HG02610 (cell line): ENCODE results near the gene TTC7B.

Experiments
- ATAC-seq: cut with Tn5 transposase; IDR thresholded peaks from one replicate; pipeline ENCODE4 v1.9.1; 2021; ENCODE audit warnings: mild to moderate bottlenecking, moderate library complexity; ENCODE audit not compliant: unreplicated experiment

Gene TTC7B

DNA sequence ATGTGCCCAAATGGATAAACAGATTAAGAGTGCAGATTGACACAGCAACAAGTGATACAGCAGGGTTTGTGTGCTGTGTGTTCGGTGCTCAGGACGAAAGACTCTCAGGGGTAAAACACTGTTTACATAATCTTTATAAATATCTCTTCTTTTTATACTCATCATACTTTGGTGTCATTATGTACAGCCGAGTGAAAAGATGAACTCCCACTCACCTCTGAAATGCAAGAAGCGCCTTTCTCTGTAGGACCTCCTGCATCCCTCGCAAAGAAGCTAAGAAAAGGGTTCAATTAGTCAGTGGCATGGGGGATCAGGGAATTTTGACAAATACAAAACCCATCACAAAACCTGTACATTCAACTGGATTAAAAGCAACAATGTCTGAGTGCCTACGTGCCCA, 163.6 kb downstream of the TTC7B start:
- no peak for ATAC-seq

DNA sequence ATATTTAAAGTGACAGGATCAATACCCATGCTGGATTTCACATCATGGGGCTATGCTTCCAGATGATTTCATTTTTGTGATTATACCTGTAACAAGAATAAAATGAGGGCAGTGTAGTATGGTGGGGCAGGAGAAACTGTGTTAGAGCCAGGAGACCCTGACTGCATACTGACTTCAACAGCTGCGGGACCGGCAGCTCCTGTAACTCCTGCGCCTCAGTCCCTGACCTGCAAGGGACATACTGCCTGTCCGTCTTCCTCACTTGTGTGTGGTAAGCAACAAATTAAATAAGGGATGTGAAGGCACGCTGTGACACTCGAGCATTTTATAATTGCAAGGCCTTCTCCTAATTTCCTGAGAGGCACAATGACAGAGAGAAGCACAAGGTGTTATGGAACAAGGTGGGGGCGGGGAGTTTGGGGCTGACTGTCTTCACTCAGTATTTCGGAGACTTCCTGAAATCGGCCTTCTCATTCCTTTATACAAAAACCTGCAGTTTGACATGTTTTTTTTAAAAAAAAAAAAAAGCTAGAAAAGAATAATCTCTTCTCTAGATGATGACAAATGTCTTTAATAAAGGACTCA, 164.2 kb downstream of the TTC7B start:
- ATAC-seq = no peak

DNA sequence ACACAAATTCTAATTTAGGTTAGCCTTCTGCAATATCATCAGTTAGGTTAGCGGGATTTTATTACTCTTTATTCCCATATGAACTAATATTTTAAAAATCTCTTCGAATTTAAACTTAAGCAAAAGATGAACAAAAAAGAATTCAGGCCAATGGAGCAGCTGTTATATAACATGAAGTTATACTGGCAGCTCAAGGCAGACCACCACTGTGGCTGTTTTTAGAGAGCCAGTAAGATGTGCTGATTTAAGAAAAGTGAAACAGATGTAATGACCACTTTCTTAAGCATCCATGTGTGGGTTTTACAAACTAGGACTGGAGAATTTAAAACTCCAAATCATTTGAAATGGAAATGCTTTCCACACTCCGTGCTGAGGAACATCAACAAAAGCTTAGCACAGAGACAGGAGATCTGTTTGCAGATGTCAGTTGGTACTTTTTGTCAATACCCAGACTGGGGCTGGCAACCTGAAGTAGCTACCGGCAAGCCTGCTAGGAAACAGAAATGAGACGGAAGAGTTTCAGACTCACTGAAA, 164.9 kb downstream of the TTC7B start:
- ATAC-seq = no peak

DNA sequence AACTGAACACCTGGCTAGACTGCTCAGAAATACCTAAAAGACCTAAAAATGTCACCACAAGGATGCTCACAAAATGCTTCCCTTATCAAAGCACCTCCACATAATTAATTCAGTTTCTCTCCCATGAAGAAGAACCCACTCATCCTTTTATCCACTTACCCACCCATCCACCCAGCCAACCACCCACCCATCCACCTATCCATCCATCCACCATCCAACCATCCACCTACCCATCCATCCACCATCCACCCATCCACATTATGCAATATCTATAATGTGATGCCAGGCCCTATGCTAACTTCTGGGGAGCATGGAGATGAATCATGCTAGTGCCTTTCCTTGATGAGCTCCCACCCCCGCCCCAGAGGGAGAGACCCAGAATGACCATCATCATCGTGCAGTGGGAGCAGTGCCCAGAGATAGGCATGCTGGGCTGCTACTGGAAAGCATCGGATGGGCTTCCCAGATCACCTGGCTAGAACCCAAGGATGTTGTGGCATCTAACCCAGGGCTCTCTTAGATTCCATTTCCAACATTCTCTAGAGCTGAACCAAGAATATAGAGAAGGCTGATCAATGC, 166.6 kb downstream of the TTC7B start:
- no peak for ATAC-seq

DNA sequence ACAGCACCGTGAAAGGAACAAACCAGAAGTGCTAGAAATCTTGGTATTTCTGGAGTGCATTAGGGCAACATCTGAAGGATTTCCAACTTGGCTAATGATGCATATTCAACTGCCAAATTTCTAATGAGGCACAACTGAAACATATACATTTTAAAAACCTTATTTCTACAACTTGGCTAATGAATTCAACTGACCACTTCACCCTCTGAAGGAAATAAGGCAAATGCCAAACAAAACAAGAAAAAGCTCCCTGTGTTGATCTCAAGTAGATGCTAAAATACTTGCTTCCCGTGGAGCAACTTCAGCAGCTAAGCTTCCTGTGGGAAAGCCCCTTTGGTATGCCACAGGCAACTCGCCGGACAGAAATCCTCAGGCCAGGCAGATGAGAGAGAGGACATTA, 167.1 kb downstream of the TTC7B start:
- no peak for ATAC-seq

DNA sequence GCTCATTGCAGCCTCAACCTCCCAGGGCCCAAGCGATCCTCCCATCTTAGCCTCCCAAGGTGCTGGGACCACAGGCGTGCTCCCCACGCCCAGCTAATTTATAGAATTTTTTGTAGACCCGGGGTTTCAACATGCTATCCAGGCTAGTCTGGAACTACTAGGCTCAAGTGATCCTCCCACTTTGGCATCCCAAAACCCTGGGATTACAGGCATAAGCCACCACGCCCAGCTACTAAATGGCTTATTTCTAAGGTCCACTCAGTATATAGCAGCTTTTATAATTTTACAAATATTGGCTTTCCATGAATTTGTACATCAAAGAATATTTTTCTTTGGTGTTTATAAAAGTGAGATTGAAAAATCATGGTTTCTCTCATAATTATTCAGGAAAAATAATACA, 167.8 kb downstream of the TTC7B start:
- no peak for ATAC-seq

DNA sequence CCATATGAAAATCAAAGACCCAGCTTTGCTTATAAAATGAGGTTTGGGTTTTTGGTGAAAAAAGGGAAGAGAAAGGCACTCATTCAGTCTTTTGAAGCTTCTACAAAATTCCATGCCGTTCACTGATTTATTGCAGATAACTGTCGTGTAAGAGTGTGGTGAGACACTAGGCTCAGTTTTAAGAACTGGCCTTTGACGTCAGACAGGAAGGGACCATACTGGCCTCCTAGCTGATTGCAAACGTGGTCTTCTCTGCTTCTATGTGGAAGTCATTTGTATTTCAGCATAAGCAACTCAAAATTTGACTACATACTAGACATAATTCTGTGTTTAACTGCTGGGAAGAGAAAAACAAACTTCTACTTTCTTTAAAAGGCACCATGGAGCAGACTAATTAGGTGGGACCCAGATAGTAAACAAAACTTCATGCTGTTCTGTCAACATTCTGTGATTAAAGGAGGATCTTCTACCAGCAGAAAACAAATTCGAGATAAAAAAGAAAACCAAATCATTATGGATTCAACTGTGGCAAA, 168.7 kb downstream of the TTC7B start:
- no peak for ATAC-seq

DNA sequence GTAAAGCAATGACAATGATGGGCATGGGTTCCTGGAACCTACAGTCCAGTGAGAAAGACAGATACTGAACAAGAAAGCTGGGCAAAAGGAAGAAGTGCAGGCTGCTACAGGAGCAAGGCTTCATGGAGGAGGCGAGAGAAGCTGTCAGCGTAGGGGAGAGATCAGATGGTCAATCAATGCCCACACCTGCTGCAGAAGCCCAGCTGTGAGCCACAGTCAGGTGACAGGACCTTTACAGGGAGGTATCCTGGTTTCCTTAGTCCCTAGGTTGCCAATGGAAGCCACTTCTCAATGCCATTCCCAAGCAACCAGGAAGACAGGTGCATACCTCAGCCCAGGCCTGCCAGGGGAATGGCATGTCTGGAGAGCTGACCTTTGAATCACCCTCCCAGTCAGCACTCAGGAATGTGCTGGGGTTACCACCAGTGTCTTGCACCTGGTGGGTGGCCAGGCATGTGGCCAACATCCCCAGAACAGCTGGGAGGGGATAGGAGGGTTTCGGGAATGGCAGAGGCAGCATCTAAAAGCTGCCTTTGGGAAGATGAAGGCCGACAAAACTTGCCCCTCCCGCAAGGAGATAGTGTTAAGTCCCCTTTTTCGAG, 170.3 kb downstream of the TTC7B start:
- no peak for ATAC-seq

DNA sequence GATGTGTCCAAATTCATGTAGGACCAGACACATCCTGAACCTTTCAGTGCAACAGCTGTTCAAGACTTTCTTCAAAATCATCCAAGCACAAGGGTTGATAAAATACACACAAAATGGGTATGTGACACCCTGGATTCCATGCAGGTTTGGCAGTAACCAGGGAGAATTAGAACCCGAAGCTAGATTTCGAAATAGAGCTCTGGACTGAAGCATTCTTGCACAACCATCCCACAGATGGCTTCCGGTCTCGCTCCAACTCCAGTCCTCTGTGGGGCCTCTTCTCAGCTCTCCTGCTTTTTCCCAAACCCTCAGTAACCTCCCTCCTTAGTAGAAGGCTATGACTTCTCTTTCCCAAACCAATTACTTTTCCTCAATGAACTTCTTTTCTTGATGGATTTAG, 171.3 kb downstream of the TTC7B start:
- ATAC-seq = no peak

DNA sequence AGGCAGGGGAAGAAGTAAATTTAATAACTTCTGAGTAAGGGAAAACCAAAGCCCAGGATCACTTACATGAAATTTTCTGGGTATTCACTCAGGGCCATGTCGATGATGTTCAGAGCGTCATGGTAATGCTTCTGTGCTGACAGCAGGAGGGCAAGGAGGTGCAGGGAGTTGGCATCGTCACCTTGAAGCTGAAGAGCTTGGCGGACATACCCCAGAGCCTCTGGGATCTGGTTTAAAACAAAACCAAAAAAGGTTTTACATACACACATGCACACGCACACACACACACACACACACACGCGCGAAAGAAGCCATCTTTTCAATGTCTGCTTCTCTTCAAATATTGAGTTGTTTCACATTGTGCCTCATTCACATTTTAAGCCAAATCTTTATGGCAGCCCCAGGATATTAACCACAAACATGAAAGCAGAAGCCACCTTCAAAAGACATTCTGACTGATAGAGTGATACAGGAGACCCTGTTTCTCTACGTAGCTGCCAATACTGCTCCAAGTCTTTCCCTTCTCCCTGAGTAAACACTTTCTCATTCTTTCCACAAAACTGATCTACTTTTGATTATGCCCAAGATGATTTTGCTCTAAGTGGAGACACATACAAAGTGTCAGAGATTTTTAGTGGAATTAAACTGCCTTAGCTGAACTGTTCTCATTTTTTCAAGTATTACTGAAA, 172.1 kb downstream of the TTC7B start:
- no peak for ATAC-seq

DNA sequence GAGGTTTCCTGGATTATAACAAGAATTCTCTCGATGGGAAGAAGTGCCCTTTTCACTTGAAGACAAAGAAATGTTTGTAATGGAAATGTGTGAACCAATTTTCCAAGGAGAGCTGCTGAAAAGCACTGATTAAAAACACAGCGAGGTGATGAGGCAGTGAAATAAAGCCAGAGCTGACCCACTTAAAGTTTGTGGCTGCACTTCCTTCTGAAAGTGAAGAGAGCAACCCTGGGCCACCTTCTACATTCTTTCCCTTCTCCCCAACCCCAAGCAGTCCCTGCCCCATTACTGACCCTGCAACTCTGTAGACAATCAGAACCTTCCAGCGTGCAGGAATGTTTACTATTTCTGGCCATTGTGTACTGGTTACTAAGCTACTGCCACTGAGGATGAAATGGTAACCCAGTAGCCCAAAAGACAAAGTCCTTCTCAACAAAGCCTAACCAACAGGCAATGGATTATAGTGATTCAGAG, 173.9 kb downstream of the TTC7B start:
- ATAC-seq = no peak

DNA sequence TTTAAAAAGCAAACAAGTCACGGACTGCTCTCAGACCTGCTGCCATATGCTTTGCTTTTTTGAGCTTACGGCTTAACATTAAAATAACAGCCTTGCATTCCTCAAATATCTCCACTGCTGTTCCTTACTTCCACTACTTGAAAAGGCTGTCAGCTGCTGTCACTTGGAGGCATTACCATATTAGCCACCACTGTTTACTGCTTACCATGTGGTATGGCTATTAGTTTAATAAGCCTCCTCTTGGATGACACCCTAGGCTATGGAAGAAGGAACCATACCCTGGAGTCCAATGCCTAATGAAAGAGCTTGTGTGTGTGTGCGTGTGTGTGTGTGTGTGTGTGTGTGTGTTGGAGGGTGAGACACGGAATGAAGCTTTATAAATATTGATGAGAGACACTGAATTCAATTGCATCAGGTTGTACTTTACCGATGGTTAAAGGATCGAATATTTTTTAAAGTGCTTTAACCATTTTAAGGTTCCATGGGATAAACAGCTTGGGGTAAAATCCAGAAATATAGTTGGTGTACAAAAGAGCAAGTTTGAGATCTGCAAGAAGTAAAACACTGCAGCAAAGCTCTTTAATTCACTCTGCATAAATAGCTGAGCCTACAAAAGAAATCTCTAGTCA, 174.5 kb downstream of the TTC7B start:
- no peak for ATAC-seq

DNA sequence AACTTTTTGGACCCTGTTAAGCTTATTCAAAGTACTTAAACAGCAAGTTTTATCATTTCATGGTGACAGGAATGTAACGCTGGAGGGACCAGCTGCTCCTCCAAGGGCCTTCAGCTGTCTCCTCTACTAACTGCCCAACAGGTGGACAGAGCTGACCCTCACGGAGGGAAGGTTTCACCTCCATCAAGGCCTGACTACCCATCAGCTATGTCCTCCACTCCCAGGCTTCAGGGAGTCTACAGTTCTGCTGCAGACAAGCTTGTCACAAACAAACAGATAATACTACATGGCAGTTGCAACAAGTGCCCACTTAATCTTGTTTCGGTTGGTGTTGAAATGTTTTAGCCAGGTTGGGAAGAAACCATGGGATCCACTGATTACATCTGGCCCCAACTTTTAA, 175.1 kb downstream of the TTC7B start:
- no peak for ATAC-seq

DNA sequence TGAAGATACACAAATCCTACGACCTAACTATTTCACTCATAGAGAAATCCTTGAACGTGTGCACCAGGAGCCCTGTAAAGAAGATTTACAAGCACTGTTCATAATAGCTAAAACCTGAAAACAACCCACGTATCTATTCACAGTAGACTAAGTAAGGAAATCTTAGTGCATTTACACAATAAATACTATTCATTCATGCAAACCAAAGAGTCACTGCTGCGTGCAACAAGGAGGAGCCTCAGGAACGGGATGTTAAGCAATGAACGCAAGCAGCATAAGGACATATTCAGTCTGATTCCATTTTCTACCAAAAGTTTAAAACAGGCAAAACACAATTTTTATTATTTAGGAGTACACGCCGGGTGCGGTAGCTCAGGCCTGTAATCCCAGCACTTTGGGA, 176.6 kb downstream of the TTC7B start:
- no peak for ATAC-seq

DNA sequence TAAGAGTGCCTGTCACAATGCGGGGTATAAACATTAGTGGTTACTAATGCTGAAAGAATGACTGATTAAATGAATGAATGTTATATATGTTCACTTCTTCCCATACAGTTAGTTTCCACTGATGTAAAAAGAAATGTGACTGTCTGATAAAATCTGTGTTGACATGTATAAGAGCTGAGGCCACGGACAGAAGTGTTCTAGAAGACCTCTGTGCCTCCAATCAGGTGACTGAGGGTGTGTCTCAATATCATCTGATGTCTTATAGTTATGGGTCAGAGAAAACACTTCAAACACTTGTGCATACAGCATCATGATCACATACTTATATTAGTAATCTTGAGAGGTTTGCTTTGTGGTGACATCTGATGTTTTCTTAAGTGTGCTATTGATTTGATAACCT, 183.4 kb downstream of the TTC7B start:
- ATAC-seq = no peak

DNA sequence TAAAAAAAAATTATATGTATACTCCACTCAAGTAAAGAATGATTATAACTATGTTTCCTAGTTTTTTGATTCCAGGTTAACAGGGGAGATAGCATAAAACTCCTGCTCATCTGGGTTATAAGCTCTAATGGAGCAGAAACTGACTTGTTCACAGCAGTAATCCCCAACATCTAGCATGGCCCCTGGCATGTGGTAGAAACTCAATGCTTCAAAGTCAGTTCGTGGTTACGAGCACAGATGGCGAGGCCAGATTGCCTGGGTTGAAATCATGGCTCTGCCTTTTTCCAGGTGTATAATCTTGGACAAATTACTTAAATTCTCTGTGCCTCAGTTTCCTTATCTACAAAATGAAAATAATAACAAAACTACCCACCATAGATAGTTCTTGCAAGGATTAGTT, 183.8 kb downstream of the TTC7B start:
- no peak for ATAC-seq

DNA sequence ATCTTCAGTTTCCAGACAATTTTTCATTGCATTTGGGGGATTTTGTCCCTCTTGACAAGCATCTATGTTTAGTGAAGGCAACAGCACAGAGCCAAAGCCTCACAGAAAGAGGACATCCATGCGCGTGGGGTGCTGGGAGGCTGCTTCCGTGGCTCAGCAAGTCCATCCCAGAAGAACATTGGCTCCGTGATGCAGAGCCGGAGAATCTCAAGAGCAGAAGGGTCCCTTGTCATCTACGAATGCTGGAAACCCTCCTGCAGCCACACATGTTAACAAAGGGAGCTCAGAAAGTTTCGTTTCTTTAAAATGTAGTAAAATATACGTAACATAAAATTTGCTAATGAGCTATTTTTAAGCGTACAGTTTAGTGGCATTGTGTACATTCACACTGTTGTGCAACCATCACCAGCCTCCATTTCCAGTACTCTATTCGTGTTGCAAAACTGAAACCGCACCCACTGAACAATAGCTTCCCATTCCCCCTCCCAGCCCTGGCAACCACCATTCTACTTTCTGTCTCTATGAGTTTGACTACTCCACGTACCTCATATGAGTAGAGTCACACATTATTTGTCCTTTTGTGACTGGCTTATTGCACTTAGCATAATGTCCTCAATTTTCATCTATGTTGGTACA, 185.9 kb downstream of the TTC7B start:
- ATAC-seq = no peak

DNA sequence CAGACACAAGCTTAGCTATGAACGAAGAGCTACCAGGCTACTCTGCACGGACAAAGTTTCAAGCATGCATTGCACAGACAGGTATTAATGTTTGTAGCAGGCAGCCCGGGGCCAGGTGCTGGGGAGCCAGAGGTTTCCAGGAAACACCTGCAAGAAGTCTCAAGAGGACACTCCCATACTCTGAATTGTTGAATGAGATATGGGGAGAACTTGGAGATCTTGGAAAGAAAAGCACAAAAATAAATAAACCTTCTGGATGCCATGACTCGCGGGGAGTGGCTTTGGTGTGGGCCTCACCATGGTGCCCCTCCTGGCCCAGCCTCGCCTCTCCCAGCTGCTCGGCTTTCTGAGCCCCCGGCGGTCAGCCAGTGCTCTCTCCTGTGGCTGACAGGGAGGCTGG, 186.8 kb downstream of the TTC7B start:
- ATAC-seq = no peak

DNA sequence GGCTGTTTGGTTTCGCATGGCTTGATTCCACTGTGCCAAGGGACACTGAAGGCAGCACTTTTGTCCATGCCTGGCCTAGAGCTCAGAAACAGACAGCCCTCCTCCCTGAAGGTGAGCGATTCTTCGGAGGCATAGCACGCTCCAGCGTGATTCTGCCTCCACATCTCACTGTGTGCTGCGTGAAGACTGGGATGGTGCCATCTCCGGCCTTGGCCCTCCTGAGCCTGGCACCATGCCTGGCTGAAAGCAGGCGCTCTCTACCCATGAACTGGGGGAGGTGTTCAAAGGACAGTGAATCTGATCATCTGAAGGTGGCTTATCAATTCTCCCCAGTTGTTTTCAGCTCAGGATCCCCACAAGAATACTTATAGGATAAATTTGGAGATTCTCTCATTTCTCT, 187.4 kb downstream of the TTC7B start:
- no peak for ATAC-seq

DNA sequence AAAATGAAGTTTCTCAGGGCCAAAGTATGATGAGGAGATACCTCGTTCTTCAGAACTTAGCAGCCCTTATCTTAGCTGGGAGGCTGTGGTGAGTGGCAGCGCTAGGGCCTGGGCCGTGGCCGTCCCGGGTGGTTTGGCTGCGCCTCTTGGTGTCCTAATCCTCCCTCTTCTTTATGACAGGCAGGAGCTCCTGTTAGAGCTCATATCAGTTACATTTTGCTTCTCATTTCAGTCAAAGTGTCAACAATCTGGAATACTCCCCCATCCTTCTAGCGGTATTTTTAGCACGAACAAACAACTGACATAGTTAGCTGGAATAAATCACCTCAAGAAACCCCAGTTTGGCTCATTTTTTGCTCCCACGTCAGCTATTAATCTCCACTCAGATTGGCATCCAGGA, 188.8 kb downstream of the TTC7B start:
- no peak for ATAC-seq

DNA sequence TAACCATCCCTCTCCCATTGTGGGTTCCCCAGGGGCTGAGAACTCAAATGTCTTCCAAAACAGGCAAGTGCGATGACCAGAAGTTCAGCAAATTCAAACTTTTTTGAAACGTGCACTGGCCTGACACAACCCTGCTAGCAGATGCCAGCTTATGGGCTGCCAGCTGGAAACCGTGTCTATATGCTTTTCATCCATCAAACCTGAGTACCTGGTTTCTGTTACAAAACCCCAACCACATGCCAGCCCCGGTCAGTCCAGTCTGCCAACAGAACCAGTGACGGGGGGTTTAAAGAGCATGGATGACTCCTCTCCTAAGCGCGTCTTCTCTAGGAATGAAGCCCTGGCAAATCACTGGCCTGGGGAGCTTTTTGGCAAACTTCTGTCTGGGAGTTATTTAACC, 189.7 kb downstream of the TTC7B start:
- no peak for ATAC-seq
